Vagina (tissue), 2 donors: Measurements from ENCODE around the gene ADARB1. TPM values are rescaled to one million over a fixed set of nuclear protein-coding genes. Genes with fewer than 3 reads are reported as not detected.

Experiments
- DNase-seq, 2 donors: peaks; one replicate each; pipeline ENCODE4 v3.0.0-alpha.2; 2017; ENCODE audit errors: extremely low spot score in 2 of 2
- H3K27ac ChIP-seq: fragments of 200-600 bp; sonication (generic); one replicate; pipeline ENCODE4 v1.5.1; 2019
- H3K27me3 ChIP-seq: fragments of 200-600 bp; sonication (generic); one replicate; pipeline ENCODE4 v1.5.1; 2019
- H3K36me3 ChIP-seq, 2 donors: fragments of 200-600 bp; sonication (generic); one replicate each; pipeline ENCODE4 v1.5.1; 2017 to 2019
- H3K4me1 ChIP-seq: fragments of 200-600 bp; sonication (generic); one replicate; pipeline ENCODE4 v1.5.1; 2019
- H3K4me3 ChIP-seq, 2 donors: fragments of 200-600 bp; sonication (generic); 1 replicate in 1 of 2; 2 replicates in 1 of 2; pipeline ENCODE4 v1.5.1; 2016 to 2019
- H3K9me3 ChIP-seq: fragments of 200-600 bp; sonication (generic); one replicate; pipeline ENCODE4 v1.5.1; 2019
- POLR2A ChIP-seq, 2 donors: fragments of 450-650 bp; IDR thresholded peaks; one replicate each; pipeline ENCODE4 v1.6.1; 2017; ENCODE audit warnings: antibody characterized with exemption in 2 of 2, mild to moderate bottlenecking in 2 of 2, moderate library complexity in 2 of 2
- POLR2AphosphoS5 ChIP-seq, 2 donors: sonication (generic); formaldehyde crosslinking; IDR thresholded peaks; one replicate each; pipeline ENCODE4 v1.9.0; 2017; ENCODE audit warnings: antibody characterized with exemption in 2 of 2, mild to moderate bottlenecking in 2 of 2, low read depth in 1 of 2; ENCODE audit not compliant: insufficient read depth in 1 of 2
- intact Hi-C: fragments of 100-400 bp; cut with DNase I; formaldehyde crosslinking; loops from one replicate; pipeline ENCODE4 v1.15.1; 2023
- total RNA-seq: library from RNA; depleted of rRNA; stranded (reverse); fragments of >200 nt; gene quantifications from one replicate; pipeline ENCODE4 v1.2.3, GENCODE V29; 2016
- TF ChIP-seq, protein P1 (sequence below), 3 experiments: fragments of 450-650 bp in 2 of 3; fragments of 200-600 bp in 1 of 3; sonication (generic) in 1 of 3; IDR thresholded peaks; one replicate each; pipeline ENCODE4 v1.5.1; 2017 to 2019; ENCODE audit warnings: antibody characterized with exemption in 3 of 3, mild to moderate bottlenecking in 2 of 3, moderate library complexity in 2 of 3

ADARB1 gene
- total RNA-seq, 1 donor from 2014 or later, result 19.6 TPM

DNA sequence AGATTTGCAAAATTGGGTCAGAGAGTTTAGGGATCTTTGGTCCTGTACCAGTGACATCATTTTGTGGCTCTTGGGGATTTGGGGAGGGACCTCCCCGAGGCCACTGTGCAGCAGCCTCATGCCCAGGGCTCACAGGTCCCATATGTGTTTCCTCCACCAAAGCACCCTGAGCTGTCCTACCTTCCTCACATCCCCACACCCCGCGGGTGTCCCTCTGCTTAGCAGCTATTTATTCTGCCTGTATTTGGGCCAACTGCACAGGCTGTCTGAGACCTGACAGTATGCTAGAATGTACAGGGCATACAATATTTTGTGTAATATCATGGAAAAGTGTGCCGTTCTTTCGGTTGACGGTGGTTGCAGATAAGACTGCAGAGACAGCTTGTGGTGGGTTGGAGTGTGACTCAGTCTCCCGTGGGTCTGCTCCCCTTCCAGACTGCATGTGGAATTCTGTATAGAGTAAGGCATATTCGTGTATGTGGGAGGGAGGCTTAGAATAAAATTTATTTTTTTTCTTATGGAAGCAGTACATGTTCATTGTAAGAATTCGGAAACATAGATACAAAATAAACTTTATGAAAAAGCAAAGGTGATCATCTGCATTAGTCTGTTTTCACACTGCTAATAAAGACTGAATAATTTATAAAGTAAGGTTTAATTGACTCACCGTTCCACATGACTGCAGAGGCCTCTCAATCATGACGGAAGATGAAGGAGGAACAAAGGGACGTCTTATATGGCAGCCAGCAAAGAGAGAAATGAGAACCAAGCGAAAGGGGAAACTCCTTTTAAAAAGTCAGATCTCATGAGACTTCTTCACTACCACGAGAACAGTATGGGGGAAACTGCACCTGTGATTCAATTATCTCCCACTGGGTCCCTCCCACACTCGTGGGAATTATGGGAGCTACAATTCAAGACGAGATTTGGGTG, 84.4 kb downstream of the ADARB1 start:
- Histone ChIP-seq H3K27me3 (no peaks in the 10 kb centered on the region), H3K36me3 (no peaks in the 10 kb centered on the region), H3K4me3 (no peak overlapping the region), H3K4me1 (peaks cover 14% of the 10 kb centered on the region), H3K27ac (no peak overlapping the region), H3K9me3 (no peaks in the 10 kb centered on the region)
- intact Hi-C loops, result loop anchor here (10.0 kb wide), 1 partner anchor 286 kb away; no protein-coding TSS in a partner anchor
- DNase-seq, result peak in 1 of 2 donors; percentile 18
- TF ChIP-seq POLR2A (IDR thresholded peaks at IDR 0.05) (no peak), POLR2AphosphoS5 (IDR thresholded peaks at IDR 0.05; ENCODE audit: insufficient read depth in 1 of 2, low read depth in 1 of 2) (no peak)
- TF ChIP-seq, protein P1, sequence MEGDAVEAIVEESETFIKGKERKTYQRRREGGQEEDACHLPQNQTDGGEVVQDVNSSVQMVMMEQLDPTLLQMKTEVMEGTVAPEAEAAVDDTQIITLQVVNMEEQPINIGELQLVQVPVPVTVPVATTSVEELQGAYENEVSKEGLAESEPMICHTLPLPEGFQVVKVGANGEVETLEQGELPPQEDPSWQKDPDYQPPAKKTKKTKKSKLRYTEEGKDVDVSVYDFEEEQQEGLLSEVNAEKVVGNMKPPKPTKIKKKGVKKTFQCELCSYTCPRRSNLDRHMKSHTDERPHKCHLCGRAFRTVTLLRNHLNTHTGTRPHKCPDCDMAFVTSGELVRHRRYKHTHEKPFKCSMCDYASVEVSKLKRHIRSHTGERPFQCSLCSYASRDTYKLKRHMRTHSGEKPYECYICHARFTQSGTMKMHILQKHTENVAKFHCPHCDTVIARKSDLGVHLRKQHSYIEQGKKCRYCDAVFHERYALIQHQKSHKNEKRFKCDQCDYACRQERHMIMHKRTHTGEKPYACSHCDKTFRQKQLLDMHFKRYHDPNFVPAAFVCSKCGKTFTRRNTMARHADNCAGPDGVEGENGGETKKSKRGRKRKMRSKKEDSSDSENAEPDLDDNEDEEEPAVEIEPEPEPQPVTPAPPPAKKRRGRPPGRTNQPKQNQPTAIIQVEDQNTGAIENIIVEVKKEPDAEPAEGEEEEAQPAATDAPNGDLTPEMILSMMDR (IDR thresholded peaks at IDR 0.05), result no peak

- intact Hi-C loops, result no loop called here
- H3K27ac ChIP-seq, result no peak overlapping the region
- H3K36me3 ChIP-seq, result no peaks in the 10 kb centered on the region
- no peaks in the 10 kb centered on the region for H3K9me3 ChIP-seq
- peaks cover 14% of the 10 kb centered on the region for H3K4me1 ChIP-seq
- TF ChIP-seq, protein P1 (IDR thresholded peaks at IDR 0.05), result no peak
- TF ChIP-seq POLR2A (IDR thresholded peaks at IDR 0.05), result no peak
- no peaks in the 10 kb centered on the region for H3K27me3 ChIP-seq
- peak in 1 of 2 donors; percentile 13 for DNase-seq
- no peak overlapping the region for H3K4me3 ChIP-seq
Measured at GRCh38 chr21:45160198-45160597, 85.8 kb downstream of the ADARB1 start.

- no peaks in the 10 kb centered on the region for H3K36me3 ChIP-seq
- intact Hi-C loops, result no loop called here
- peaks cover 14% of the 10 kb centered on the region for H3K4me1 ChIP-seq
- peak in 1 of 2 donors; percentile 62 for DNase-seq
- no peaks in the 10 kb centered on the region for H3K27me3 ChIP-seq
- TF ChIP-seq POLR2AphosphoS5 (IDR thresholded peaks at IDR 0.05; ENCODE audit: insufficient read depth in 1 of 2, low read depth in 1 of 2) (no peak), POLR2A (IDR thresholded peaks at IDR 0.05) (no peak)
- TF ChIP-seq, protein P1 (IDR thresholded peaks at IDR 0.05), result no peak
- no peak overlapping the region for H3K27ac ChIP-seq
- no peak overlapping the region for H3K4me3 ChIP-seq
- H3K9me3 ChIP-seq, result no peaks in the 10 kb centered on the region
Measured at GRCh38 chr21:45161038-45161945, 86.9 kb downstream of the ADARB1 start.

- Histone ChIP-seq H3K27ac (no peak overlapping the region), H3K27me3 (no peaks in the 10 kb centered on the region), H3K36me3 (no peaks in the 10 kb centered on the region), H3K4me3 (no peak overlapping the region), H3K9me3 (no peaks in the 10 kb centered on the region), H3K4me1 (peaks cover 20% of the 10 kb centered on the region)
- DNase-seq, result peak in 1 of 2 donors; percentile 67
- no peak for TF ChIP-seq POLR2A (IDR thresholded peaks at IDR 0.05)
- intact Hi-C loops, result no loop called here
Measured at GRCh38 chr21:45162115-45162514, 87.7 kb downstream of the ADARB1 start.

DNA sequence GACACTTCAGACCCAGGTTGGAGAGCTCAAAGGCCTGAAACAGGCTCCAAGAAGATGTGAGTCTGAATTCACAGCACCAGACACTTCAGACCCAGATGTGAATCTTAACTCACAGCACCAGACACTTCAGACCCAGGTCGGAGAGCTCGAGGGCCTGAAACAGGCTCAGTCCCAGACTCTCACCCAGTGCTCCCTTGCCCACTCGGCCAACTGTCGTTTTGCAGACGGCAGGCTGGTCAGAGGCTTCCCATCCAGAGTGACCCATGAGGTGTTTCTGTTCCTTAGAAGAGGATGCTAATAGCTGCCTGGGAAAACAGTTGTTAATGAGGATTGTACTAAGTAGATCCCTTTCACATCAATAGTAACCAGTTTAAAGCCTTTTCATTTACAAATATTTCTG, 88.4 kb downstream of the ADARB1 start:
- no peaks in the 10 kb centered on the region for H3K9me3 ChIP-seq
- intact Hi-C loops, result no loop called here
- H3K36me3 ChIP-seq, result no peaks in the 10 kb centered on the region
- TF ChIP-seq POLR2A (IDR thresholded peaks at IDR 0.05) (no peak), POLR2AphosphoS5 (IDR thresholded peaks at IDR 0.05; ENCODE audit: insufficient read depth in 1 of 2, low read depth in 1 of 2) (no peak)
- TF ChIP-seq, protein P1 (IDR thresholded peaks at IDR 0.05), result no peak
- no peak overlapping the region for H3K4me3 ChIP-seq
- H3K27ac ChIP-seq, result no peak overlapping the region
- H3K27me3 ChIP-seq, result no peaks in the 10 kb centered on the region
- peak in 1 of 2 donors; percentile 20 for DNase-seq
- H3K4me1 ChIP-seq, result peaks cover 27% of the 10 kb centered on the region
